GM23338 (cell line): ENCODE measurements around the gene KIRREL3. TPM values are rescaled to one million over a fixed set of nuclear protein-coding genes. Genes with fewer than 3 reads are reported as not detected.

Experiments
- ATAC-seq: fragments of 200-7000 bp; cut with Tn5 transposase; 3 replicates; pipeline ENCODE4 v1.9.1; 2020
- DNase-seq: peaks from one replicate; pipeline ENCODE4 v3.0.0-alpha.2; 2015; ENCODE audit warnings: low spot score
- H2AFZ ChIP-seq: fragments of 200-600 bp; sonication (generic); 2 replicates; pipeline ENCODE4 v1.8.0; 2016; ENCODE audit warnings: antibody characterized with exemption, mild to moderate bottlenecking, moderate library complexity
- H3F3A ChIP-seq: fragments of 200-600 bp; sonication (generic); replicated peaks from 2 replicates; pipeline ENCODE4 v1.8.0; 2017; ENCODE audit warnings: antibody characterized with exemption, mixed run types, low read depth
- H3K27ac ChIP-seq: fragments of 200-600 bp; sonication (generic); 2 replicates; pipeline ENCODE4 v1.6.1; 2016; ENCODE audit warnings: low read depth
- H3K27me3 ChIP-seq: fragments of 200-600 bp; sonication (generic); 2 replicates; pipeline ENCODE4 v1.8.0; 2016; ENCODE audit warnings: mild to moderate bottlenecking, mixed run types, moderate library complexity; ENCODE audit not compliant: insufficient read depth
- H3K36me3 ChIP-seq: fragments of 200-600 bp; sonication (generic); 2 replicates; pipeline ENCODE4 v1.8.0; 2016; ENCODE audit warnings: mild to moderate bottlenecking; ENCODE audit not compliant: insufficient read depth
- H3K4me1 ChIP-seq: fragments of 200-600 bp; sonication (generic); 2 replicates; pipeline ENCODE4 v1.8.0; 2016; ENCODE audit warnings: mild to moderate bottlenecking, moderate library complexity; ENCODE audit not compliant: insufficient read depth
- H3K4me2 ChIP-seq: fragments of 200-600 bp; sonication (generic); 2 replicates; pipeline ENCODE4 v1.7.1; 2017; ENCODE audit warnings: mixed run types
- H3K4me3 ChIP-seq: fragments of 200-600 bp; sonication (generic); 2 replicates; pipeline ENCODE4 v1.6.1; 2016; ENCODE audit warnings: mixed run types
- H3K79me2 ChIP-seq: fragments of 200-600 bp; sonication (generic); replicated peaks from 2 replicates; pipeline ENCODE4 v1.8.0; 2017; ENCODE audit warnings: mild to moderate bottlenecking; ENCODE audit not compliant: insufficient read depth
- H3K9me2 ChIP-seq: fragments of 200-600 bp; sonication (generic); 2 replicates; pipeline ENCODE4 v1.8.0; 2017; ENCODE audit not compliant: insufficient read depth
- H4K20me1 ChIP-seq: fragments of 200-600 bp; sonication (generic); replicated peaks from 2 replicates; pipeline ENCODE4 v1.8.0; 2017; ENCODE audit warnings: mild to moderate bottlenecking; ENCODE audit not compliant: insufficient read depth
- H3K27ac Mint-ChIP-seq: 2 replicates; pipeline ENCODE4 v1.8.0; 2020; ENCODE audit warnings: inconsistent platforms, mild to moderate bottlenecking, moderate library complexity, mixed read lengths
- H3K27me3 Mint-ChIP-seq: 3 replicates; pipeline ENCODE4 v1.8.0; 2022; ENCODE audit warnings: low read depth, mild to moderate bottlenecking, moderate library complexity, mixed read lengths, inconsistent platforms; ENCODE audit not compliant: insufficient read depth, poor library complexity
- H3K36me3 Mint-ChIP-seq: 3 replicates; pipeline ENCODE4 v1.8.0; 2021; ENCODE audit warnings: low read depth, mild to moderate bottlenecking, inconsistent platforms, moderate library complexity, mixed read lengths
- H3K4me1 Mint-ChIP-seq: 3 replicates; pipeline ENCODE4 v1.8.0; 2020; ENCODE audit warnings: mild to moderate bottlenecking, inconsistent platforms, mixed read lengths
- H3K4me3 Mint-ChIP-seq: 3 replicates; pipeline ENCODE4 v1.8.0; 2021; ENCODE audit warnings: moderate library complexity, mild to moderate bottlenecking, inconsistent platforms, mixed read lengths
- H3K9me3 Mint-ChIP-seq: 3 replicates; pipeline ENCODE4 v1.8.0; 2020; ENCODE audit warnings: moderate library complexity, mild to moderate bottlenecking, inconsistent platforms, mixed read lengths
- CREB1 ChIP-seq: fragments of 250-450 bp; sonication (Bioruptor Pico); IDR thresholded peaks from 2 replicates; pipeline ENCODE4 v1.5.0; 2020; ENCODE audit warnings: low read depth, mild to moderate bottlenecking, moderate library complexity
- EZH2 ChIP-seq: fragments of 200-600 bp; sonication (generic); IDR thresholded peaks from one replicate; pipeline ENCODE4 v1.8.0; 2017; ENCODE audit warnings: antibody characterized with exemption, mild to moderate bottlenecking, low read depth; ENCODE audit not compliant: unreplicated experiment
- EZH2phosphoT487 ChIP-seq: fragments of 200-600 bp; sonication (generic); IDR thresholded peaks from one replicate; pipeline ENCODE4 v1.8.1; 2018; ENCODE audit warnings: antibody characterized with exemption; ENCODE audit not compliant: unreplicated experiment
- JUNB ChIP-seq: IDR thresholded peaks from one replicate; pipeline ENCODE4 v1.6.1; 2016; ENCODE audit warnings: antibody characterized with exemption; ENCODE audit not compliant: unreplicated experiment
- NANOG ChIP-seq: IDR thresholded peaks from 2 replicates; pipeline ENCODE4 v1.6.1; 2016; ENCODE audit warnings: antibody characterized with exemption, borderline replicate concordance
- POLR2AphosphoS5 ChIP-seq: IDR thresholded peaks from 2 replicates; pipeline ENCODE4 v1.6.1; 2016; ENCODE audit warnings: antibody characterized with exemption, low read depth
- REST ChIP-seq: IDR thresholded peaks from one replicate; pipeline ENCODE4 v1.6.1; 2018; ENCODE audit warnings: antibody characterized with exemption; ENCODE audit not compliant: unreplicated experiment
- STAT1 ChIP-seq: IDR thresholded peaks from one replicate; pipeline ENCODE4 v1.6.1; 2016; ENCODE audit warnings: antibody characterized with exemption; ENCODE audit not compliant: unreplicated experiment
- ZNF331 ChIP-seq: fragments of 250-450 bp; sonication (Bioruptor Pico); IDR thresholded peaks from 2 replicates; pipeline ENCODE4 v1.5.0; 2020; ENCODE audit warnings: low read depth, mild to moderate bottlenecking, moderate library complexity
- ZNF462 ChIP-seq: fragments of 250-450 bp; sonication (Bioruptor Pico); IDR thresholded peaks from 2 replicates; pipeline ENCODE4 v1.5.0; 2020; ENCODE audit warnings: mild to moderate bottlenecking, moderate library complexity
- polyA plus RNA-seq: library from polyadenylated mRNA; unstranded; fragments of >200 nt; fragmentation: Nextera tagmentation; extraction: Ambion mirVana; gene quantifications from 2 replicates; pipeline ENCODE4 v1.2.1, GENCODE V29; 2016
- total RNA-seq: library from RNA; depleted of rRNA; stranded (reverse); fragments of >200 nt; shearing (Covaris generic); gene quantifications from 2 replicates; pipeline ENCODE4 v1.2.3, GENCODE V29; 2014
- TF ChIP-seq, protein P1 (sequence below): IDR thresholded peaks from 2 replicates; pipeline ENCODE4 v1.6.1; 2016; ENCODE audit warnings: antibody characterized with exemption
- TF ChIP-seq, protein P2 (sequence below), 2 experiments: fragments of 200-600 bp in 1 of 2; sonication (generic) in 1 of 2; conservative IDR thresholded peaks; 2 replicates each; pipeline versions ENCODE4 v1.5.1 to v1.6.1; 2016 to 2017; ENCODE audit warnings: antibody characterized with exemption in 2 of 2, low read depth in 2 of 2, mild to moderate bottlenecking in 2 of 2, moderate library complexity in 1 of 2

KIRREL3 gene
- total and polyA plus RNA-seq, 2 experiments from 2014 or later = 0.13 to 1.5 TPM

GRCh38 chr11:126702165-126702720, 298.3 kb downstream of the KIRREL3 start:
- Histone ChIP-seq H3K4me1 (peaks cover 4% of the 10 kb centered on the region; the same call in 1 of the 2 replicates), H3F3A (no peaks in the 10 kb centered on the region), H3K9me2 (no peaks in the 10 kb centered on the region), H3K27ac (no peak overlapping the region), H3K27me3 (no peaks in the 10 kb centered on the region), H3K4me3 (no peak overlapping the region), H2AFZ (no peak overlapping the region), H3K36me3 (no peaks in the 10 kb centered on the region), H4K20me1 (no peaks in the 10 kb centered on the region), H3K79me2 (no peaks in the 10 kb centered on the region), H3K4me2 (no peak overlapping the region)
- no peak overlapping the region for H3K4me3 Mint-ChIP-seq
- H3K36me3 Mint-ChIP-seq = no peaks in the 10 kb centered on the region
- no peaks in the 10 kb centered on the region for H3K9me3 Mint-ChIP-seq
- ATAC-seq (no peak), DNase-seq (no peak)
- peaks cover 3% of the 10 kb centered on the region for H3K27me3 Mint-ChIP-seq
- TF ChIP-seq ZNF462 (CRISPR knock-in tag) = no peak
- TF ChIP-seq, protein P1, sequence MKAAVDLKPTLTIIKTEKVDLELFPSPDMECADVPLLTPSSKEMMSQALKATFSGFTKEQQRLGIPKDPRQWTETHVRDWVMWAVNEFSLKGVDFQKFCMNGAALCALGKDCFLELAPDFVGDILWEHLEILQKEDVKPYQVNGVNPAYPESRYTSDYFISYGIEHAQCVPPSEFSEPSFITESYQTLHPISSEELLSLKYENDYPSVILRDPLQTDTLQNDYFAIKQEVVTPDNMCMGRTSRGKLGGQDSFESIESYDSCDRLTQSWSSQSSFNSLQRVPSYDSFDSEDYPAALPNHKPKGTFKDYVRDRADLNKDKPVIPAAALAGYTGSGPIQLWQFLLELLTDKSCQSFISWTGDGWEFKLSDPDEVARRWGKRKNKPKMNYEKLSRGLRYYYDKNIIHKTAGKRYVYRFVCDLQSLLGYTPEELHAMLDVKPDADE = no peak
- TF ChIP-seq POLR2AphosphoS5 = no peak
- no peak for TF ChIP-seq EZH2phosphoT487
- TF ChIP-seq EZH2 = no peak
- no peak for TF ChIP-seq REST
- no peak for TF ChIP-seq CREB1 (CRISPR knock-in tag)
- no peak for TF ChIP-seq ZNF331 (CRISPR knock-in tag)
- TF ChIP-seq NANOG = no peak
- no peak for TF ChIP-seq JUNB
- TF ChIP-seq, protein P2, sequence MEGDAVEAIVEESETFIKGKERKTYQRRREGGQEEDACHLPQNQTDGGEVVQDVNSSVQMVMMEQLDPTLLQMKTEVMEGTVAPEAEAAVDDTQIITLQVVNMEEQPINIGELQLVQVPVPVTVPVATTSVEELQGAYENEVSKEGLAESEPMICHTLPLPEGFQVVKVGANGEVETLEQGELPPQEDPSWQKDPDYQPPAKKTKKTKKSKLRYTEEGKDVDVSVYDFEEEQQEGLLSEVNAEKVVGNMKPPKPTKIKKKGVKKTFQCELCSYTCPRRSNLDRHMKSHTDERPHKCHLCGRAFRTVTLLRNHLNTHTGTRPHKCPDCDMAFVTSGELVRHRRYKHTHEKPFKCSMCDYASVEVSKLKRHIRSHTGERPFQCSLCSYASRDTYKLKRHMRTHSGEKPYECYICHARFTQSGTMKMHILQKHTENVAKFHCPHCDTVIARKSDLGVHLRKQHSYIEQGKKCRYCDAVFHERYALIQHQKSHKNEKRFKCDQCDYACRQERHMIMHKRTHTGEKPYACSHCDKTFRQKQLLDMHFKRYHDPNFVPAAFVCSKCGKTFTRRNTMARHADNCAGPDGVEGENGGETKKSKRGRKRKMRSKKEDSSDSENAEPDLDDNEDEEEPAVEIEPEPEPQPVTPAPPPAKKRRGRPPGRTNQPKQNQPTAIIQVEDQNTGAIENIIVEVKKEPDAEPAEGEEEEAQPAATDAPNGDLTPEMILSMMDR (conservative IDR thresholded peaks at IDR 0.05; ENCODE audit: low read depth in 2 of 2) = no peak
- TF ChIP-seq STAT1 = no peak
- H3K4me1 Mint-ChIP-seq = peaks cover 50% of the 10 kb centered on the region
- no peak overlapping the region for H3K27ac Mint-ChIP-seq
